Hepatocyte (in vitro differentiated cells): ENCODE measurements around the gene SLC34A3. TPM values are rescaled to one million over a fixed set of nuclear protein-coding genes. Genes with fewer than 3 reads are reported as not detected.

ENCODE experiments used
- DNase-seq: peaks from one replicate; pipeline ENCODE4 v3.0.0-alpha.2; 2016; ENCODE audit warnings: low spot score
- H2AFZ ChIP-seq: fragments of 200-600 bp; sonication (generic); 2 replicates; pipeline ENCODE4 v1.6.0; 2016; ENCODE audit warnings: antibody characterized with exemption, mild to moderate bottlenecking
- H3K27ac ChIP-seq: fragments of 200-600 bp; sonication (generic); 2 replicates; pipeline ENCODE4 v1.5.1; 2016; ENCODE audit warnings: mild to moderate bottlenecking
- H3K27me3 ChIP-seq: fragments of 200-600 bp; sonication (generic); 2 replicates; pipeline ENCODE4 v1.6.1; 2016
- H3K36me3 ChIP-seq: fragments of 200-600 bp; sonication (generic); replicated peaks from 2 replicates; pipeline ENCODE4 v1.5.1; 2016; ENCODE audit warnings: low read depth; ENCODE audit not compliant: insufficient read depth
- H3K4me1 ChIP-seq: fragments of 200-600 bp; sonication (generic); 2 replicates; pipeline ENCODE4 v1.5.1; 2016; ENCODE audit warnings: mild to moderate bottlenecking, moderate library complexity; ENCODE audit not compliant: insufficient read depth
- H3K4me2 ChIP-seq: fragments of 200-600 bp; sonication (generic); 2 replicates; pipeline ENCODE4 v1.6.0; 2016
- H3K4me3 ChIP-seq: fragments of 200-600 bp; sonication (generic); 2 replicates; pipeline ENCODE4 v1.5.1; 2016; ENCODE audit warnings: mild to moderate bottlenecking
- H3K79me2 ChIP-seq: fragments of 200-600 bp; sonication (generic); 2 replicates; pipeline ENCODE4 v1.6.0; 2017; ENCODE audit warnings: mild to moderate bottlenecking
- H3K9me2 ChIP-seq: fragments of 200-600 bp; sonication (generic); replicated peaks from 2 replicates; pipeline ENCODE4 v1.6.0; 2017; ENCODE audit warnings: mild to moderate bottlenecking; ENCODE audit not compliant: insufficient read depth
- H3K9me3 ChIP-seq: fragments of 200-600 bp; sonication (generic); 2 replicates; pipeline ENCODE4 v1.5.1; 2016; ENCODE audit warnings: low read depth, mild to moderate bottlenecking
- H4K20me1 ChIP-seq: fragments of 200-600 bp; sonication (generic); 2 replicates; pipeline ENCODE4 v1.6.0; 2016; ENCODE audit warnings: mild to moderate bottlenecking; ENCODE audit not compliant: insufficient read depth, poor library complexity, severe bottlenecking
- CTCF ChIP-seq: fragments of 200-600 bp; sonication (generic); IDR thresholded peaks from 2 replicates; pipeline ENCODE4 v1.5.1; 2016; ENCODE audit warnings: antibody characterized with exemption, mild to moderate bottlenecking; ENCODE audit not compliant: poor library complexity
- EZH2 ChIP-seq: fragments of 200-600 bp; sonication (generic); IDR thresholded peaks from 2 replicates; pipeline ENCODE4 v1.6.1; 2016; ENCODE audit warnings: antibody characterized with exemption, mild to moderate bottlenecking, borderline replicate concordance
- EZH2phosphoT487 ChIP-seq: fragments of 200-600 bp; sonication (generic); IDR thresholded peaks from one replicate; pipeline ENCODE4 v1.6.1; 2018; ENCODE audit warnings: antibody characterized with exemption, mild to moderate bottlenecking, low read depth, moderate library complexity; ENCODE audit not compliant: unreplicated experiment, severe bottlenecking
- WGBS: methylation state at CpG from one replicate; pipeline ENCODE4 v1.1.6; 2016; ENCODE audit warnings: low lambda C conversion rate; ENCODE audit errors: missing lambda C conversion rate; 5-methylcytosine and 5-hydroxymethylcytosine counted together
- polyA plus RNA-seq: library from polyadenylated mRNA; unstranded; fragments of >200 nt; fragmentation: Nextera tagmentation; extraction: Ambion mirVana; gene quantifications from 2 replicates; pipeline ENCODE4 v1.2.1, GENCODE V29; 2016
- total RNA-seq: library from RNA; depleted of rRNA; stranded (reverse); fragments of >200 nt; gene quantifications from 2 replicates; pipeline ENCODE4 v1.2.3, GENCODE V29; 2014

The SLC34A3 gene
- total and polyA plus RNA-seq, 2 experiments from 2014 or later, result 2.7 to 4.7 TPM

DNA sequence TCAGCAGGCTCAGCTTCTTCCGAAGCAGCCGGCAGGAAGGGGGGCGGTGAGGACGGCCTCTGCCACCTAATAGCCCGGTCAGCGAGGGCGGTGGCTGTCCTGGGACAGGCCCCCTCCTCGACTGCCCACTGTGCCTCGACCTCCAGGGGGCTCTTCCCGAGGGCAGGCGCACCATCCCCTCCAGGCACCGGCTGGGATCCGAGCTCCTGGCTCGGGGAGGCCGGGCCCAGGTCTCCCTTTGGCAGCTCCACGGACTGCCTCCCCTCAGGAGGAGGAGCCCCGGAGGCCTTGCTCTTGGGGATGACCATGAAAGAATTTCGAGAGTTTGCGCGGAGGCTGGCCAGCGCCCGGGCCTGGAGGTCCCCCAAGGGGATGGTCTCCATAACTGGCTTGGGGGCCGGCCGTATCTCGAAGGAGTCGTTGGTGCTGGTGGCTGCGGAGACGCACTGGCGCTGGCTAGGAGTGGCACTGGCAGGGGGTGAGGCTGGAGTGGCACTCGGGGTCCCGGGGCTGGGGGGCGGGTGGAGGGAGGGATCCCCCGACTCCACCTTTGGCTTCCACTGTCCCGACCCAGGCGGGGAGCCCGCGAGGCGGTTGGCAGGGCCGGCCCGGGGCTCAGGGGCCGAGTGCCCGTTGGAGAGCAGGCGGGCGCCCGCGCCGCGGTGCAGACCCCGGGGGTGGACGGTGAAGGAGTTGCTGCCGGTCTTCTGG lies 31.1 kb upstream of the SLC34A3 start:
- 26% methylated on average over 28 of the region's 51 CpGs for WGBS
- peaks cover 49% of the 10 kb centered on the region for H4K20me1 ChIP-seq
- H3K4me1 ChIP-seq, result peaks cover 58% of the 10 kb centered on the region
- H3K36me3 ChIP-seq, result no peaks in the 10 kb centered on the region
- H3K27ac ChIP-seq, result peak overlapping the region; percentile 74
- H3K4me2 ChIP-seq, result peak overlapping the region; percentile 99
- H3K9me3 ChIP-seq, result no peaks in the 10 kb centered on the region
- peak; percentile 46 for DNase-seq
- H3K4me3 ChIP-seq, result peak overlapping the region; percentile 36
- H3K27me3 ChIP-seq, result no peaks in the 10 kb centered on the region
- no peak overlapping the region for H2AFZ ChIP-seq
- H3K79me2 ChIP-seq, result peaks cover 85% of the 10 kb centered on the region
- TF ChIP-seq CTCF, result no peak
- no peak for TF ChIP-seq EZH2phosphoT487
- no peak for TF ChIP-seq EZH2
- H3K9me2 ChIP-seq, result no peaks in the 10 kb centered on the region

DNA sequence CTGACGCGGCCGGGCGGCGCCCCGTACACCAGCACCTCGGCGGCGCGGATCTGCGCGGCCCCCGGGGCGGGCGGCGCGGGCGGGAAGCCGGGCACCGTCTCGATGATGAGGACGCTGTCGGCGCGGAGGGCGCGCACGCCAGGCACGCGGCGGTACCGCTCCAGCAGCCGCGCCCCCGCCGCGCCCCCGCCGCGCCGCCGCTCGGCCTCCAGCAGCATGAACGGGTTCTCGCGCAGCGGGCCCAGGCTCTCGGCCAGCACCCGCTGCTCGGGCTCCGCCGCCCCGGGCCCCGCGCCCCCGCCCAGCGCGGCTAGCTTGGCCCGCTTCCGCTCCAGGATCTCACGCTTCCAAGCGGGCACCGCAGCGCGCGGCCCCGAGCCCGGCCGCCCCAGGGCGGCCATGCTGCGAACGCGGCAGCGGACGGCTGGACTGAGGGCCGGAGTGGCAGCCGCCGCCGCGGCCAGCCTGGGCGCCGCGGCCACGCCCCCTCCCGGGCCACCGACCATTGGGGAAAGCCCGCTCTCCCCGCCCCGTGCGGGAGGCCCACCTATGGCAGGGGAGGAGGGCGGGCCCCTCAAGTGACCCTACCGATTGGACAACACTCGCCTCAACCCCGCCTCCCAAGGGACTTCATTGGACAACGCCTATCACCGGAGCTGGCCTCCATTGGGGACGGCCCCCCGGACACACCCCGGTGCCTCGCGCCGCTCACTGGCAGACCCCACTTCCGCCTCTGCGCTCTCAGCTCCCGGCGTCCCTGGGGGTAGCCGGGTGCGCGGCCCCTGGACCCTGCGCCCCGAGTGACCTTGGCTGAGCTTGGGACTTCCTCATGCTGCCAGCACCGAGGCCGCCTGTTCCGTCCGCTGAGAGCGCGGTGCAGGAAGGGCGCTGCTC lies 30.1 kb upstream of the SLC34A3 start, which contains the start of gene TPRN:
Gene TPRN (minus strand): TSS at position 431 of the 894 bp plus-strand sequence. CDS start 30 bp downstream, at position 401.
- WGBS, result 2% methylated on average over 41 of the region's 118 CpGs
- H3K79me2 ChIP-seq, result peaks cover 82% of the 10 kb centered on the region
- H2AFZ ChIP-seq, result no peak within 1 kb of the TSS

DNA sequence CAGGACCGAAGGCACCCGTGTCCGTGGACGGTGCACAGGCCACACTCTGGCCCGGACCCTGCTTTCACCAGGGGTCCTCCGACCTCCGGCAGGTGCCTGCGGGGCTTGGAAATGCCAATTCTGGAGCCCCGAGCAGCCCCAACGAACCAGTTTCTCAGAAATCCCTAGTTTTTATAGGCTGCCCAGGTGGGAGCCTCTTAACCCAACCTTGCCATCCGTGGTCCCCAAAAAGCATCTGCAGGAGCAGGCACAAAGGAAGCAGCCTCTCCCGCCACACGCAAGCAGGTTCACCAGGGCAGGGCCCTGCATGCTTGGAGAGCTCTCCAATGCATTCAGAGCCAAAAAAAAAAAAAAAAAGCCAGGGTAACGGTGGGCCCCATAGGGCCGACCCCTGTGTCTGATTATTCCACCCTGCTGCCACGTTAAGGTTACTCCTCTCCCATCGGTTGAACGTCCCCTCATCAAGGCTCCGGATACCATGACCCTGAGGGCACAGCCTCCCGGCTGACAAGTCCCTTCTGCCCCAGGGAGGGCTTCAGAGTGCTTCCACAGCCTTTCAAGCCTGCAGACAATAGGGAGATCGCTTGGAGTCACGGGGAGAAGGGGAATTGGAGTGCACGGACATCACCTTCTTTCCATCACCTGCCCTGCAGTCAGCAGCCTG lies 29.4 kb upstream of the SLC34A3 start:
- H3K27me3 ChIP-seq, result no peaks in the 10 kb centered on the region
- peak overlapping the region; percentile 87 for H3K4me2 ChIP-seq
- H4K20me1 ChIP-seq, result peaks cover 31% of the 10 kb centered on the region
- TF ChIP-seq EZH2 (no peak), CTCF (no peak), EZH2phosphoT487 (no peak)
- H3K36me3 ChIP-seq, result no peaks in the 10 kb centered on the region
- H3K4me3 ChIP-seq, result peak overlapping the region; percentile 30
- H2AFZ ChIP-seq, result no peak overlapping the region
- 25% methylated on average over 23 of the region's 23 CpGs for whole genome bisulfite sequencing
- H3K9me3 ChIP-seq, result no peaks in the 10 kb centered on the region
- no peaks in the 10 kb centered on the region for H3K9me2 ChIP-seq
- DNase-seq, result no peak
- H3K79me2 ChIP-seq, result peaks cover 82% of the 10 kb centered on the region
- peaks cover 48% of the 10 kb centered on the region for H3K4me1 ChIP-seq
- peak overlapping the region; percentile 78 for H3K27ac ChIP-seq

More for the DNA sequence above, 30.1 kb upstream of the SLC34A3 start, which contains the start of gene TPRN:
- Histone ChIP-seq H3K9me2 (no peaks in the 10 kb centered on the region), H3K4me1 (peaks cover 51% of the 10 kb centered on the region), H3K9me3 (no peaks in the 10 kb centered on the region), H4K20me1 (peaks cover 39% of the 10 kb centered on the region), H3K27ac (peak within 1 kb of the TSS; percentile 78), H3K4me2 (peak within 1 kb of the TSS; percentile 99), H3K36me3 (no peaks in the 10 kb centered on the region), H3K4me3 (peak within 1 kb of the TSS; percentile 47), H3K27me3 (no peaks in the 10 kb centered on the region)
- DNase-seq, result peak; percentile 100
- no peak for TF ChIP-seq EZH2
- no peak for TF ChIP-seq CTCF
- no peak for TF ChIP-seq EZH2phosphoT487
